Measurements from ENCODE around the gene ECE2.

ECE2 gene

DNA sequence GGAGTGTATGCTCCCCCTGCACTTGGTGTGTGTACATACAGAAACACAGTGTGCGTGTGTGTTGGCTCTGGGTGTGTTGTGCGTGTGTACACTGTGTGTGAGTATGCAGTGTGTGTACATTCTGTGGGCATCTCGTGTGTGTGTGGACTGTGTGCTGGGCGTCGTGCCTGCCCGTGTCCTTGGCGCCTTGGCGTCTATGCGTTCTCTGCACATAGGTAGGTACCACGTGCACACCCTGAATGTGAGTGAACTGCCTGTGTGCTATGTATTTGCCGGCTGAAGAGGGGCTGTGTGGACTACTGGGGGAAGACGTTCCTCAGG lies 481 bp upstream of the ECE2 start:
- H3K9me3 Mint-ChIP-seq = peaks cover 2% of the 10 kb centered on the region
- ATAC-seq (ENCODE audit: low read depth) (no peak), DNase-seq (ENCODE audit: low spot score in 2 of 2) (no peak)
- peaks cover 2% of the 10 kb centered on the region for H3K36me3 Mint-ChIP-seq
- H3K4me1 Mint-ChIP-seq = peaks cover 5% of the 10 kb centered on the region
- no peak overlapping the region for H3K27ac Mint-ChIP-seq
- peak overlapping the region; percentile 16 for H3K4me3 Mint-ChIP-seq
- H3K27me3 Mint-ChIP-seq = peaks cover 27% of the 10 kb centered on the region

DNA sequence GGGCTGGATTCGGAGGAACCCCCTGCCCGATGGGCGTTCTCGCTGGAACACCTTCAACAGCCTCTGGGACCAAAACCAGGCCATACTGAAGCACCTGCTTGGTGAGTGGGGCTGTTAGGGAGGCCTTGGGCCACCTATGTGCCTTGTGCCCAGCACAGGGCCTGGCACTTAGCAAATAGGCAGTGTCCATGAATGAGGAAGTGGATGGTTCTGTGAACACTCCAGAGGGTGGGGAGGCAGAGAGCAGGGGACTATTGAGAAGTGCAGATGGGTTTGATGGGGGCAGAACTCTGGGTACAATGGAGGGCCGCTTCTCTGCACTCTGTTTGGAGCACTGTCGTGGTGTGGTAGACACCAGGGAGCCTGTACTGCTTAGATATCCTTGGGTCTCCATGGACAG lies 1.5 kb downstream of the ECE2 start:
- H3K9me3 Mint-ChIP-seq = no peaks in the 10 kb centered on the region
- peaks cover 5% of the 10 kb centered on the region for H3K4me1 Mint-ChIP-seq
- DNase-seq (ENCODE audit: low spot score in 2 of 2) (no peak), ATAC-seq (ENCODE audit: low read depth) (no peak)
- no peak overlapping the region for H3K27ac Mint-ChIP-seq
- H3K4me3 Mint-ChIP-seq = no peak overlapping the region
- no peaks in the 10 kb centered on the region for H3K36me3 Mint-ChIP-seq
- peaks cover 30% of the 10 kb centered on the region for H3K27me3 Mint-ChIP-seq

DNA sequence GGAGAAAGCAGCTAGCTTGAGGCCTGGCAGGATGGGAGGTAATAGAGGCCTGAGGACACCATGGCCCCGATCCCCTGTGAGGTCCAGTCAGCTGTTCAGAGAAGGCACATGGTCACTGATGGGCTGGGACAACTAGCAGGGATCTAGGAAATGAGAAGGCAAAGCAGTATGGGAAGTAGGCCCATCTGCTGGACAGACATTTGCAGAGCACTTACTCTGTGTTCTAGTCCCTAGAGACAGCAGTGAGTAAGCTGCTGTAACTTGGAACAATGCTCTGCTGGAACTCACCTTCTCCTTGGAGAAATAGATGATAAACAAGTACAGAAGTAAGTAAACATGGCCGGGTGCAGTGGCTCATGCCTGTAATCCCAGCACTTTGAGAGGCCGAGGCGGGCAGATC lies 7.1 kb downstream of the ECE2 start:
- Mint-ChIP-seq H3K27ac (no peak overlapping the region), H3K36me3 (no peaks in the 10 kb centered on the region), H3K4me3 (no peak overlapping the region), H3K27me3 (peaks cover 26% of the 10 kb centered on the region), H3K4me1 (no peaks in the 10 kb centered on the region), H3K9me3 (no peaks in the 10 kb centered on the region)
- DNase-seq (ENCODE audit: low spot score in 2 of 2) = no peak
- ATAC-seq (ENCODE audit: low read depth) = no peak

DNA sequence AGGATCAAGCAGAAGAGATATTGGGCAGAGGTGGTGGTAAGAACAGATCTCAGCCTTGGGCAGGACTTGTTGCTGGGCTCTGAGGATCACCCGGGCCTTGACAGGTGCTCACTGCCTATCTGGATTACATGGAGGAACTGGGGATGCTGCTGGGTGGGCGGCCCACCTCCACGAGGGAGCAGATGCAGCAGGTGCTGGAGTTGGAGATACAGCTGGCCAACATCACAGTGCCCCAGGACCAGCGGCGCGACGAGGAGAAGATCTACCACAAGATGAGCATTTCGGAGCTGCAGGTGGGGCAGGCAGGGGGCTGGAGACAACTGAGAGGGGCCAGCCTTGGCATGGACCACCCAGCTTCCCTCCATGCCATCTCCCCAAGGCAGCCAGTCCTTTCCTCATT lies 7.9 kb downstream of the ECE2 start:
- H3K36me3 Mint-ChIP-seq = no peaks in the 10 kb centered on the region
- DNase-seq (ENCODE audit: low spot score in 2 of 2) = no peak
- H3K4me3 Mint-ChIP-seq = no peak overlapping the region
- no peaks in the 10 kb centered on the region for H3K4me1 Mint-ChIP-seq
- no peak overlapping the region for H3K27ac Mint-ChIP-seq
- no peaks in the 10 kb centered on the region for H3K9me3 Mint-ChIP-seq
- ATAC-seq (ENCODE audit: low read depth) = no peak
- peaks cover 23% of the 10 kb centered on the region for H3K27me3 Mint-ChIP-seq

DNA sequence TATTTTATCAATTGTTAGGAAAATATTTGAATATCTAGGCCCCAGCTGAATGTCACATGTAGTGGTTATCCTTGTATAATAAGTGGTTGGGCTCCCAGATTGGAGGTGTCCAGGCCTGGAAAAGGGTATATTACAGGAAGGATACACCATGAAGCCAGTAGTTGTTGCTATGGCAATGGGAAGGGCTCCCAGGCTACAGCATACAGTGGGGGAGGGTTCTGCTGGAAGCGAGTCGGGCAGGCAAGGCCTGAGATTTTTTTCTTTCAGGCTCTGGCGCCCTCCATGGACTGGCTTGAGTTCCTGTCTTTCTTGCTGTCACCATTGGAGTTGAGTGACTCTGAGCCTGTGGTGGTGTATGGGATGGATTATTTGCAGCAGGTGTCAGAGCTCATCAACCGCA lies 8.9 kb downstream of the ECE2 start:
- no peak overlapping the region for H3K27ac Mint-ChIP-seq
- no peaks in the 10 kb centered on the region for H3K4me1 Mint-ChIP-seq
- no peak for ATAC-seq (ENCODE audit: low read depth)
- H3K9me3 Mint-ChIP-seq = no peaks in the 10 kb centered on the region
- no peak overlapping the region for H3K4me3 Mint-ChIP-seq
- peaks cover 21% of the 10 kb centered on the region for H3K27me3 Mint-ChIP-seq
- H3K36me3 Mint-ChIP-seq = no peaks in the 10 kb centered on the region
- DNase-seq (ENCODE audit: low spot score in 2 of 2) = no peak

DNA sequence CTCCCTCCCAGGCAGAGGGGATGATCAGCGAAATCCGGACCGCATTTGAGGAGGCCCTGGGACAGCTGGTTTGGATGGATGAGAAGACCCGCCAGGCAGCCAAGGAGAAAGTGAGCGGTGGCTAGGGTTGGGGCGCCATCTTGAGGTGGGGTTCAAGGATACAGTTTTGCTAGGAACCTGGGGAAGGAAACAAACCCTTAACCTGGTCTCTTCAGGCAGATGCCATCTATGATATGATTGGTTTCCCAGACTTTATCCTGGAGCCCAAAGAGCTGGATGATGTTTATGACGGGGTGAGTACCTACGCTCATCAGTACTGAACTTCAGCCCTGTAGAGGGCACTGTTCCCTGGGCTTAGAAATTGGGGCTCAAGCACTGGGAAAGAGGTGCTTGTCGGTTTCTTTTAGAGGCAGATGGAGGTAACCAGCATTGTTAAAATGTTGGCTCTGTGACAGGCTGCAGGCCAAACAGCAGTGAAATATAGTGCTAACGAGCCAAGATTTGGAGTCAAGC lies 13.7 kb downstream of the ECE2 start:
- Mint-ChIP-seq H3K36me3 (no peaks in the 10 kb centered on the region), H3K27me3 (peaks cover 16% of the 10 kb centered on the region), H3K9me3 (no peaks in the 10 kb centered on the region), H3K27ac (no peak overlapping the region), H3K4me1 (no peaks in the 10 kb centered on the region), H3K4me3 (no peak overlapping the region)
- ATAC-seq (ENCODE audit: low read depth) (peak; percentile 74), DNase-seq (ENCODE audit: low spot score in 2 of 2) (peak; percentile 32 to 34)

DNA sequence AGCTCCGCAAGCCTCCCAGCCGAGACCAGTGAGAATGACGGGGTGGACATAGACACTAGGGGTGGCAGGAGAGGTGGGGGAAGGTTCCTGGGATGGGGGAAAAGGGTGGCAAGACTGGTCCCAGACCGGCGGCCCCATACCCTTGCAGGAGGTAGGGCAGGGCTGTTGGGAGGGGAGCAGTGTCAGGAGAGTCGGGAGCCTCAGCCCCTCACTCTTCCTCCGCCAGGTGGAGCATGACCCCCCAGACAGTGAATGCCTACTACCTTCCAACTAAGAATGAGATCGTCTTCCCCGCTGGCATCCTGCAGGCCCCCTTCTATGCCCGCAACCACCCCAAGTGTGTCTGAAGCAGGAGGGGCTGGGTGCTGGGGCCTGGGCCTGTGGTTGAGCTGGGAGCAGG lies 14.5 kb downstream of the ECE2 start:
- Mint-ChIP-seq H3K4me3 (no peak overlapping the region), H3K27me3 (peaks cover 13% of the 10 kb centered on the region), H3K4me1 (no peaks in the 10 kb centered on the region), H3K36me3 (no peaks in the 10 kb centered on the region), H3K27ac (no peak overlapping the region), H3K9me3 (no peaks in the 10 kb centered on the region)
- DNase-seq (ENCODE audit: low spot score in 2 of 2) (no peak), ATAC-seq (ENCODE audit: low read depth) (no peak)

DNA sequence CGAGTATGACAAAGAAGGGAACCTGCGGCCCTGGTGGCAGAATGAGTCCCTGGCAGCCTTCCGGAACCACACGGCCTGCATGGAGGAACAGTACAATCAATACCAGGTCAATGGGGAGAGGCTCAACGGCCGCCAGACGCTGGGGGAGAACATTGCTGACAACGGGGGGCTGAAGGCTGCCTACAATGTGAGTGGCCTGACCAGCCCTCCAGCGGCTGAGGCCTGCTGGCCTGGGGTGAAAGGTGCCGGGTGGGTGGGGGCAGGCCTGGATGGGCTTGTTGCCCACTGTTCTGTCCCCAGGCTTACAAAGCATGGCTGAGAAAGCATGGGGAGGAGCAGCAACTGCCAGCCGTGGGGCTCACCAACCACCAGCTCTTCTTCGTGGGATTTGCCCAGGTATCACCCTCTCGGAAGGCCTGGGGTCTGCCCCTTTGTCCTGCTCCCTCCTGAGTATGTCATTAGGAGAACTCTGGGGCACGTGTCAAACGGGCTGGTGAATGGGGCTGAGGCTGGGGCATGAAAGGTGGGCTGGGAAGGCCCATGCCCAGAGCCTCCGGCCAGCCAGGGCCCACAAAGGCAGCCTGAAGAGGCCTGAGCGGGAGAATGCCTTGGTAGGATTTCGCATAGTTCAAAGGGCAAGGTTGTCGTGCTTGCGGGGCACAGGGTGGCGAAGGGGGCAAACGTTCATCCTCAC lies 15.4 kb downstream of the ECE2 start:
- no peaks in the 10 kb centered on the region for H3K9me3 Mint-ChIP-seq
- H3K27ac Mint-ChIP-seq = no peak overlapping the region

DNA sequence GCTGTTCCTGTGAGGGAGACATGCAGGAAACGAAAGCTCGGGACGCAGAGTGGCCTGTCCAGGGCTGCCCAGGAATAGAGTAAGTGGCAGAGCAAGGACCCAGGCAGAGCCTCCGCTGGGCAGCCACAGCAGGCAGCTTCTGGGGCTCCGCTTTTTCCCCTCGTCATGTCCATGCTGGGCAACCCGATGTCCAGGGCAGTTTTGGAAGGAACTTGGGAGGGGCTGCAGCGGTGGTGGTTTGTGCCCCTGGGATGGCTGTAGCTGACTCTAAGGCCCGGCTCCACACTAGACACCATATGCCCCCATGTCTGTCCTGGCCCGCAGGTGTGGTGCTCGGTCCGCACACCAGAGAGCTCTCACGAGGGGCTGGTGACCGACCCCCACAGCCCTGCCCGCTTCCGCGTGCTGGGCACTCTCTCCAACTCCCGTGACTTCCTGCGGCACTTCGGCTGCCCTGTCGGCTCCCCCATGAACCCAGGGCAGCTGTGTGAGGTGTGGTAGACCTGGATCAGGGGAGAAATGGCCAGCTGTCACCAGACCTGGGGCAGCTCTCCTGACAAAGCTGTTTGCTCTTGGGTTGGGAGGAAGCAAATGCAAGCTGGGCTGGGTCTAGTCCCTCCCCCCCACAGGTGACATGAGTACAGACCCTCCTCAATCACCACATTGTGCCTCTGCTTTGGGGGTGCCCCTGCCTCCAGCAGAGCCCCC lies 16.1 kb downstream of the ECE2 start:
- Mint-ChIP-seq H3K9me3 (no peaks in the 10 kb centered on the region), H3K27ac (no peak overlapping the region), H3K36me3 (no peaks in the 10 kb centered on the region), H3K27me3 (peaks cover 5% of the 10 kb centered on the region), H3K4me1 (no peaks in the 10 kb centered on the region), H3K4me3 (no peak overlapping the region)
- no peak for DNase-seq (ENCODE audit: low spot score in 2 of 2)
- no peak for ATAC-seq (ENCODE audit: low read depth)

More for the DNA sequence above, 15.4 kb downstream of the ECE2 start:
- Mint-ChIP-seq H3K36me3 (no peaks in the 10 kb centered on the region), H3K4me3 (no peak overlapping the region), H3K4me1 (no peaks in the 10 kb centered on the region), H3K27me3 (peaks cover 6% of the 10 kb centered on the region)
- DNase-seq (ENCODE audit: low spot score in 2 of 2) (no peak), ATAC-seq (ENCODE audit: low read depth) (no peak)

DNA sequence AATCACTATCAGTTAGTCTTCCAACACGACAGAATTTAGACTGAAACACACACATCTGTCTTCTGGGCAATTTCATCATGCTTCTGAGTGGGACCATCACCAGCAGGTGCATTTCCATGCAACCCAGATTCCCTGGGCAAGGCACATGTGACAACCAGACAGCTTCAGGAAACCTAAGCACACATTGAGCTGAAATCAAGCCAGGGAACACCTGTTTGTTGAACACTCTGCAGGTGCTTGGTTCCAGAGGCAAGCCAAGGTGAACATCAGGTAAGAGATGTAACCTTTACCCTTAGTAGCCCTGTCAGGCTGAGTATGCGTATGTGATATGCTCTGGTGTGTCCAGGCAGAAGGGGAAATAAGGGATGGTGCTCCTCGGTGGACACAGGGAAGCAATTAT lies 19.9 kb downstream of the ECE2 start:
- no peaks in the 10 kb centered on the region for H3K9me3 Mint-ChIP-seq
- H3K4me1 Mint-ChIP-seq = peaks cover 13% of the 10 kb centered on the region
- no peak overlapping the region for H3K27ac Mint-ChIP-seq
- no peak overlapping the region for H3K4me3 Mint-ChIP-seq
- H3K27me3 Mint-ChIP-seq = peaks cover 5% of the 10 kb centered on the region
- ATAC-seq (ENCODE audit: low read depth) (no peak), DNase-seq (ENCODE audit: low spot score in 2 of 2) (no peak)
- H3K36me3 Mint-ChIP-seq = no peaks in the 10 kb centered on the region

DNA sequence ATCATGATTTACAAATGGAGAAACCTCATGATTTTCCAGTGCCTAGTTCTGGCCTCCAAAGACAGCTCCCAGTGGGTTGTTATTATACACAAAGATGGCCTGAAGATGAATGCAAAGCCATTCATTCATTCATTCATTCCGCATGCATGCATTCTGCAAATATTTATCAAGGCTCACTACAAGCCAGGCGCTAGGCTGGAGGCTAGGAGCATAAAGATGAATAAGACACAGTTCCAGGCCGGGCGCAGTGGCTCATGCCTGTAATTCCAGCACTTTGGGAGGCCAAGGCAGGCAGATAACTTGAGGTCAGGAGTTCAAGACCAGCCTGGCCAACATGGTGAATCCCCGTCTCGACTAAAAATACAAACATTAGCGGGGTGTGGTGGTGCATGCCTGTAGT lies 20.8 kb downstream of the ECE2 start:
- Mint-ChIP-seq H3K27ac (no peak overlapping the region), H3K4me3 (peak overlapping the region; percentile 62), H3K4me1 (peaks cover 13% of the 10 kb centered on the region), H3K9me3 (no peaks in the 10 kb centered on the region), H3K36me3 (no peaks in the 10 kb centered on the region), H3K27me3 (peaks cover 3% of the 10 kb centered on the region)
- DNase-seq (ENCODE audit: low spot score in 2 of 2) (no peak), ATAC-seq (ENCODE audit: low read depth) (no peak)

DNA sequence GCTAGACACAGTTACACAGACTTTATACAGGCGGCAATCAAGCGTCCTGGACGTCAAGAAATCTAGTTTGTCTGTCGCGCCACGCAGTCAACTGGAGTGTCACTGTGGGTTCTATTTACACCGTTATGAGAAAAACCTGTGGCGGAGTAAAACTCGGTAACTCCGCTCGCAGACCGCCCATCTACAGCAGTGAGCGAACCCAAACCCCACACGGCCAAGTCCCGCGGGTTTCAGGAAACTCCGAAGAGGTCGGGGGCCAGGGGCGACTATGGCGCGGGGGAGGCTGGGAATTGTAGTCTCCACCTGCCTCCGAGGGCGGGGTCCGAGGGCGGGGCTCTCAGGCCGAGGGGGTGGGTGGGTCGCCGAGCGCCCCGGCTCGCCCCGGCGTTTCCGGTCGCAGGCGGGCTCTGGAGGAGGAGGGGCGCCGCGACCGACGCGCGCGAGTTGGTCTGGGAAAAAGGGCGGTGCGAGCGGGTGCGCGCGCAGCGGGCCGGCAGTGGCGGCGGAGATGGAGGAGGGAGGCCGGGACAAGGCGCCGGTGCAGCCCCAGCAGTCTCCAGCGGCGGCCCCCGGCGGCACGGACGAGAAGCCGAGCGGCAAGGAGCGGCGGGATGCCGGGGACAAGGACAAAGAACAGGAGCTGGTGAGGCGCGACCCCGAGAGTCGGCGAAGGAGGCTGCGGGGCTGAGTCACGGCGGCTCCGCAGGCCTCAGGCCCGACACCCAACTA lies 23.1 kb downstream of the ECE2 start, which contains the start of gene PSMD2:
PSMD2 (plus strand) TSS at position 483 of the 729 bp plus-strand sequence; CDS start at position 509, 26 bp downstream.
- peak within 1 kb of the TSS; percentile 79 for H3K27ac Mint-ChIP-seq
- peaks cover 13% of the 10 kb centered on the region for H3K4me1 Mint-ChIP-seq

DNA sequence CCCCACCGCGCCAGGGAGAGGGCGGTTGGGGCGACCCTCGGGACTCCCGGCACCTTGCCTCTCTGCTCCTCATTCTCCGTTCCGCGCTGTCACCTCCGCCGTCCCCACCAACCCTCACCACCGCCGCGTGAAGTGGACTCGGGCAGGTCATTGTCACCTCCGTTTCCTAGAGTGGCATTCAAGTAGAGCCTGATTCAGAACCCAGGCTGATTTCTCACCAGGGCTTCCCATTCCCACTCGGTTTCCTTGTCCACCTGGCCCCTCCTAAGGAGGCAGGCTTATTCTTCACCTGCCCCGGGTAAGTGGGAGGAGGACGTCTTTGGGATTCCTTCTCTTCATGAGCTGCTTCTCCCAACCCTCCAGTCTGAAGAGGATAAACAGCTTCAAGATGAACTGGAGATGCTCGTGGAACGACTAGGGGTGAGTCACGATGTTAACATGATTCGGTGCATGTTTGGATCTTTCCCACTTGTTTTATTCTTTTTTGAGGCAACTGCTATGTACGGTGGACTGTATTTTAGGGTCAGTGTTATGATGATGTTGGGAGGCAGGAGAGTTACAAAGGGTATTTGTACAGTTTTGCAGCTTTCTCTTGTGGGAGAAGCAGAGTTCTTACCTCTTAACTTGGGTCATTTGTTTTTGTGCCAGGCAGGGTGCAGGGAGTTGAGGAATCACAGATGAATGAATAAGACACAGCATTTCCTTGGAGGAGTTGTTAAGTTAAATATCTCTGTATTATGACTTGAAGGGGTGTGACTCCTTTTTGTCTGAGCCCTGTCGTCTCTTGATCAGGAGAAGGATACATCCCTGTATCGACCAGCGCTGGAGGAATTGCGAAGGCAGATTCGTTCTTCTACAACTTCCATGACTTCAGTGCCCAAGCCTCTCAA lies 23.9 kb downstream of the ECE2 start:
- H3K36me3 Mint-ChIP-seq = peaks cover 15% of the 10 kb centered on the region
- ATAC-seq (ENCODE audit: low read depth) = no peak
- no peak for DNase-seq (ENCODE audit: low spot score in 2 of 2)
- no peaks in the 10 kb centered on the region for H3K27me3 Mint-ChIP-seq
- peak overlapping the region; percentile 87 for H3K4me3 Mint-ChIP-seq
- peak overlapping the region; percentile 79 for H3K27ac Mint-ChIP-seq
- peaks cover 15% of the 10 kb centered on the region for H3K4me1 Mint-ChIP-seq
- no peaks in the 10 kb centered on the region for H3K9me3 Mint-ChIP-seq

More for the DNA sequence above, 23.1 kb downstream of the ECE2 start, which contains the start of gene PSMD2:
- H3K9me3 Mint-ChIP-seq = no peaks in the 10 kb centered on the region
- ATAC-seq (ENCODE audit: low read depth) (peak; percentile 92), DNase-seq (ENCODE audit: low spot score in 2 of 2) (peak; percentile 93 to 95)
- peak within 1 kb of the TSS; percentile 87 for H3K4me3 Mint-ChIP-seq
- H3K36me3 Mint-ChIP-seq = peaks cover 11% of the 10 kb centered on the region
- no peaks in the 10 kb centered on the region for H3K27me3 Mint-ChIP-seq

Measured in memory B cell (primary cell).